NCI-H1417 treated with DMSO at 0.1 percent for 48 hours (cell line): Measurements from ENCODE around the gene C9orf78.
"Not testable (repeated sequence)": the region's sequence is repeated elsewhere in the genome, so short reads cannot be mapped to it uniquely, and the experiment has no call there.

ENCODE experiments used
- DNase-seq: peaks from one replicate; lab custom pipeline; 2025; lab: John Stamatoyannopoulos, UW

Gene C9orf78

GRCh38 chr9:129810116-129810515 lies 25.0 kb downstream of the C9orf78 start:
- DNase-seq, result no peak

DNA sequence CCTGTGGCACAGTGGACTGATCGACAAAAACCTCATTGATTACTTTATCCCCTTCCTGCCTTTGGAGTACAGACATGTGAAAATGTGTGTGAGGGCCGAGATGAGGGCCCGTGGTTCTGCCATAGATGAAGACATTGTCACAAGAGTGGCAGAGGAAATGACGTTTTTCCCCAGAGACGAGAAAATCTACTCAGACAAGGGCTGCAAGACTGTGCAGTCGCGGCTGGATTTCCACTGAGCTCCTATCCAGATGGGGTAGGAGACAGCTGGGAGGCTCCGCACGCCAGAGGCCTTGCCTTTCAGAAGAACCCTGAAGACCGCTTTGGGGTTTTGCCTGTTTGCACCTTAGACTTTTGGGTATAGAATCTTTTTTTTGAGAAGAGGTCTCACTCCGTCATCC lies 25.7 kb downstream of the C9orf78 start:
- no peak for DNase-seq

DNA sequence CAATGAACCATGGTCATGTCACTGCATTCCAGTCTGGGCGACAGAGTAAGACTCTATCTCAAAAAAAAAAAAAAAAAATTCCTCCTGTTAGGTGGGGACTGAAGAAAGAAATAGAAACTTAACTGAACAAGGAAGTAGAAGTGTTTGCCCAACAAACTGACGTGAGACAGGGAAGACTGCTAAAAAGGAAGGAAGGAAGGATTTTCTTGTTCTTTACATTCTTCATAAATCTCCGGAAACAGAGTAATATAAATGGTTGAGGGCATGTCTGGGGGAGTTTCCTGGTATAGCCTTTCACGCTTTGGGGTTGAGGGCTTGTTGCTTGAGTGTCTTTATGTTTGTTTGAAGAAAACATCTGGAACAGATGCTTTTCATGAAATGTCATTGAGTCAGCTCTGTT lies 29.0 kb downstream of the C9orf78 start:
- no peak for DNase-seq

DNA sequence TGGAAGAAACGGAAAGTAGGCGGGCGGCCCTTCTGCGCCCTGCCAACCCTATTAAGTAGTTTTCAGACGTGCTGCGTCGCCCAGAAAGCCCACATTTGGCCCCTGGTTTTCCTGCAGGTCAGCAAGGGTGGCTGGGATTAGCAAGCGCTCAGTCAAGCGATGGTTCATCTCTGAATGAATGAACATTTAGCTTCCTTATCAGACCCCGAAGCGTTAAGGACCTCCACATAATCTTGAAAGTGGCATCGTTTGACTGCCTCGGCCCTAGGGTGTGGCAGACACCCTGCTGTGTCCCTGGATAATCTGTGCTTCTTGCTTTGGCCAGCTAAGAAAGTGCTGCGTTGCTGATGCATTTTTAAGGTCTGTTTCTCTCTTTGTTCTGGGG lies 31.4 kb downstream of the C9orf78 start:
- no peak for DNase-seq

DNA sequence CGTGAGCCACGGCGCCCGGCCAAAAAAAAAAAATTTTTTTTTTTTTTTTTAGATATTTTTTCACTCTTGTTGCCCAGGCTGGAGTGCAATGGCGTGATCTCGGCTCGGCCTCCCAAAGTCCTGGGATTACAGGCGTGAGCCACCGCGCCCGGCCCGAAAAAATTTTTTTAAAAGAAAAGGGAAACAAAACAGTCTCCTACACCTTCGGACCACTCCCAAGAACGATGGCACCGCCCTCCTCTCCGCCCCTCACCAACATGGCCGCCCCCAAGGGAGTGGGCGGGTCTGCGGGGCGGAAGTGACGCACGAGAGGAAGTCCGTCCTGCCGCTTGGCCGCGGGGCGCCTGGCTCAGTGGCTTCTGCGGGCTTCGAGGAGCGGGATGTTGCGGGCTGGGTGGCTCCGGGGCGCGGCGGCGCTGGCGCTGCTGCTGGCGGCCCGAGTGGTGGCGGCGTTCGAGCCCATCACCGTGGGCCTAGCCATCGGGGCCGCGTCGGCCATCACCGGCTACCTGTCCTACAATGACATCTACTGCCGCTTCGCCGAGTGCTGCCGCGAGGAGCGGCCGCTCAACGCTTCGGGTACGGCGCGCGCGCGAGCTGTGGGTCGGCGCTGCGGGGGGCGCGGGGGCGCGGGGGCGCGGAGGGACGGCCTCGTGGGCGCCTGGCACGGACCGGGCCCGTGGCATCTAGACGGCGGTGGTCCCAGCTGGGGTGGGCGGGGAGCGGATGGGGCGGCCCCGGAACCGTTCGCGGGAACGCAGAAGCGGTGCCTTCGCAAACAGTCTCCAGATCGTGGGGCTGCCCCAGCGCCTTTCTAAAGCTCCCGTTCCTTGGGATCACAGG lies 32.0 kb downstream of the C9orf78 start, which contains the start of gene TOR1B:
Gene TOR1B, plus strand, starts transcription at position 352 of the 843 bp plus-strand sequence. Its CDS starts 29 bp downstream, at position 381.
- peak; percentile 74 for DNase-seq

- DNase-seq, result no peak
Observed at GRCh38 chr9:129801504-129801903, 33.6 kb downstream of the C9orf78 start.

DNA sequence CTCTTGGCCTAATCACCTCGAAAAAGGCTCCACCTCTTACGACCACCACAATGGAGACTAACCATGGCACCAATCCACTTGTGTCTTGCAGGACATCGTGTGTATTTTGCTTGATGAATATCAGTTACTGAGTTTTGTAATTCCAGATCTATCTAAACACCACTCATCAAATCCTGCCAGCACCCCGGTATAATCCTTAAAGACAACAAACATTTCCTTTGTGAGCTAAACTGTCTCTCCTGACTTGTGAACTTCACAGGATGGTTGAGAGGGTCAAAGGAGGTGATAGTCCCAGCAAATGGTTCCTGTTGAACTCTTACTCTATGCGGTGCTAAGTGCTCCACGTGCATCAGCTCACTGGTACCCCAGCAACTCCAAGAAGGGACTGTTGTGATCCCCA lies 36.1 kb downstream of the C9orf78 start:
- DNase-seq, result no peak

- DNase-seq, result not testable (repeated sequence)
Observed at GRCh38 chr9:129796029-129796428, 39.0 kb downstream of the C9orf78 start.

GRCh38 chr9:129794549-129794948 lies 40.5 kb downstream of the C9orf78 start:
- no peak for DNase-seq

DNA sequence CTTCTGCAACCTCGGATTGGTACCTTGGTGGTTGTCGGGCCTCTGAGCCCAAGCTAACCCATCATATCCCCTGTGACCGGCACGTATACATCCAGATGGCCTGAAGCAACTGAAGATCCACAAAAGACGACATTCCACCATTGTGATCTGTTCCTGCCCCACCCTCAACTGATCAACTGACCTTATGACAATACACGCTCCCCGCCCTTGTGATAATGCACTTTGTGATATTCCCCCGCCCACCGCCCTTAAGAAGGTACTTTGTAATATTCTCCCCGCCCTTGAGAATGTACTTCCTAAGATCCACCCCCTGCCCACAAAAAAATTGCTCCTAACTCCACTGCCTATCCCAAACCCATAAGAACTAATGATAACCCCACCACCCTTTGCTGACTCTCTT lies 48.6 kb downstream of the C9orf78 start:
- DNase-seq, result no peak

DNA sequence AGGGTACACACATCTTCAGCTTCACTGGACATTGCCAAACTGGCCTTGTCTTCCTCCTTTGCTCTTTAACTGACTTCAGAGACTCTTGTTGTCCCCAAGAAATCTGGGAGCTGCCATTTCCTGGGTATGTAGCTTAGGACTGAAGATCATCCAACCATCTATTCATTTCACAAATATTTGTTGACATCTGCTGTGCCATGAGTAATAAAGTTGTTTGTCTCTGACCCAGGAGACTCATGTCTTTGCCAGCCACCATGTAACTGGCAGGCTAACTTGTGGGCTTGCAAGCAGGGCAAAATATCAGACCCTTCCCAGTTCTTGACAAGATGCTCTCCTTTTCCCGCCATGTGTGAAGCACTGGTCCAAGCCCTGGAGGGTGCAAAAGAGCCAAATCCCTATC lies 49.2 kb downstream of the C9orf78 start:
- no peak for DNase-seq

- DNase-seq, result not testable (repeated sequence)
Observed at GRCh38 chr9:129784970-129785369, 50.1 kb downstream of the C9orf78 start.

DNA sequence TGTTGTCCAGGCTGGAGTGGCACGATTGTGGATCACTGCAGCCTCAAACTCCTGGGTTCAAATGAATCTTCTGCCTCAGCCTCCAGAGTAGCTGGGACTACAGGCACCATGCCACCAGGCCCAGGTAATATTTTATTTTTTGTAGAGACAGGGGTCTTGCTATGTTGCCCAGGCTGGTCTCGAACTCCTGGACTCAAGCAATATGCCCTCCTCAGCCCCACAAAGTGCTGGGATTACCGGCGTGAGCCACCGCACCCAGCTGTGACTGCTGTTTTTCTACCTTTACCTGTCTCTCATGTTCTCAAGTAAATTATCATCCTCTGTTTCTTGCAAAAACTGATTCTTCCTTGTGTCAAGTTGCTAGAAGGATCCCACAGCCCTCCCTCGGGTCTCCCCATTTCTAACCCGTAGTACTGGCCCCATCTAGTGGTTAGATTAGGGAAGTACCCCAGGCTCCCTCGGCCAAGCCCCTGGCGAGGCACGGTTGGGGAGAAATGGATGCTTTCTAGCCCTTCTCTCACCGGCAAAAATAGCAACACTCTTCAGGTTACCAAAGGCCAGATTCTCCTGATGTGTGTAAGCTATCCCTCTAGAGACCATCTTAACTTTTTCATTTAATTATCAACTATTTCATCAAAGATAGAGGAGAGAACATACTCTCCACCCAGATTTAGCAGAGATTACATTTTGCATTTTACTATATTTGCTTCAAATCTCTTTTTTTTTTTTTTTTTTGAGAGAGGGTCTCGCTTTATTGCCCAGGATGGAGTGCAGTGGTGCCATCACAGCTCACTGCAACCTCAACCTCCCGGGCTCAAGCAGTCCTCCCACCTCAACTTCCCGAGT lies 51.3 kb downstream of the C9orf78 start:
- DNase-seq, result no peak

DNA sequence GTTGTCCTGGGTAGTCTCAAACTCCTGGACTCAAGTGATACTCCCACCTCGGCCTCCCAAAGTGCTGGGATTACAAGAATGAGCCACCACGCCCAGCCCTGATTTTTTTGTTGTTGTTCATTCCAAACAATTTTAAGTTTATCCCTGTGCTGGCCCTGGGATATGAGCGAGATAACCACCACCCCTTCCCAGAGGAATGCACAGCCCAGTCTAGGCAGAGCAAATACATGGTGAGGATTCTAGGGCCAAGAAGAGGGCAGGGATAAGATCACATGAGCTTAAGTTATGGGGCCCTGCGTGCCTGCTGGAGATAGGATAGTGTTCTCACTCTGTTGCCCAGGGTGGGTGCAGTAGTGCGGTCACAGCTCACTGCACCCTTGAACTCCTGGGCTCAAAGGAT lies 53.1 kb downstream of the C9orf78 start:
- no peak for DNase-seq

- no peak for DNase-seq
Observed at GRCh38 chr9:129781131-129781530, 53.9 kb downstream of the C9orf78 start.

- DNase-seq, result no peak
Observed at GRCh38 chr9:129779560-129780190, 55.4 kb downstream of the C9orf78 start.

DNA sequence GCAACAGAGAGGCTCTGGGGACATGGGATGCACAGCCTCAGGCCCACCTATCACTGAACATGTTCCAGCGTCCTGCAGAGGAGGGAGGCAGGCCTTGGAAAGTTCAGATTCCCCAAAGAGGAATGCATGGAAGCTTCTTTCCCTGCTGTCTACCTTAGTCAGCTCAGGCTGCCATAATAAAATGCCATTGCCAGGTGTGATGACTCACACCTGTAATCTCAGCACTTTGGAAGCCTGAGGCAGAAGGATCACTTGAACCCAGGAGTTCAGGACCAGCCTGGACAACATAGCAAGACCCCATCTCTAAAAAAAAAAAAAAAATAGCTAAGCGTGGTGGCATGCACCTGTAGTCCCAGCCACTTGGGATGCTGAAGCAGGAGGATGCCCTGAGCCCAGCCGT lies 56.6 kb downstream of the C9orf78 start:
- DNase-seq, result no peak

GRCh38 chr9:129777769-129778130 lies 57.3 kb downstream of the C9orf78 start:
- no peak for DNase-seq
